GM12892 (cell line): Measurements from ENCODE around the gene OSBPL3.

ENCODE experiments used
- POLR2A ChIP-seq: IDR thresholded peaks from 2 replicates; pipeline ENCODE4 v1.6.1; 2011; ENCODE audit warnings: low read depth, low read length, control low read depth
- POLR2AphosphoS5 ChIP-seq: IDR thresholded peaks from 2 replicates; pipeline ENCODE4 v1.6.1; 2011; ENCODE audit warnings: low read depth, low read length, control low read depth

DNA sequence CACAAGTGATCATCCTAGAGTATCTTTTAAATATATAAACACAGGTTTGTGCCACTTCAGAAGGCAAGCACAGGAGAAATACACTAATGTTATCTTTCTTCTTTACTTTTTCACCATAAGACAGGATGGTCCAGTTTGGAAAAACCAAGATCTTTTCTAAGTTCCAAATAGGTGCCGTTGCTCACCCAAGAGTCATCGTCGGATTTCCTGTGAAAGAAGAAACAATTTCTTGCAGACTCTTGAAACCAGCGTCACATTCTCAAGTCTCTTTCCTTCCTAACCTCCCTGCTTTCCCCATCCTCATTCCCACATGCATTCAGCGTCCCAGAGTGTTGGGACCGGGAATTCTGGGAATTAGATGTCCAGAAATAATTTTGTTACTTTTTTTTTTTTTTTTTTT is 179.9 kb downstream of the OSBPL3 start:
- TF ChIP-seq POLR2A (no peak), POLR2AphosphoS5 (no peak)
